Renal pelvis (tissue), 4 donors: ENCODE data around the gene C1RL. TPM values are rescaled to one million over a fixed set of nuclear protein-coding genes. Genes with fewer than 3 reads are reported as not detected.

Experiments
- DNase-seq: peaks from one replicate; pipeline ENCODE4 v3.0.0-alpha.2; 2013
- polyA plus RNA-seq, 3 donors: library from polyadenylated mRNA; unstranded; fragments of 120-200 nt; gene quantifications; one replicate each; pipeline ENCODE4 v1.2.1, GENCODE V29; 2013; ENCODE audit not compliant: insufficient read length in 3 of 3

Gene C1RL
- polyA plus RNA-seq, 3 donors, result 28.4 to 46.9 (median 46.4) TPM

DNA sequence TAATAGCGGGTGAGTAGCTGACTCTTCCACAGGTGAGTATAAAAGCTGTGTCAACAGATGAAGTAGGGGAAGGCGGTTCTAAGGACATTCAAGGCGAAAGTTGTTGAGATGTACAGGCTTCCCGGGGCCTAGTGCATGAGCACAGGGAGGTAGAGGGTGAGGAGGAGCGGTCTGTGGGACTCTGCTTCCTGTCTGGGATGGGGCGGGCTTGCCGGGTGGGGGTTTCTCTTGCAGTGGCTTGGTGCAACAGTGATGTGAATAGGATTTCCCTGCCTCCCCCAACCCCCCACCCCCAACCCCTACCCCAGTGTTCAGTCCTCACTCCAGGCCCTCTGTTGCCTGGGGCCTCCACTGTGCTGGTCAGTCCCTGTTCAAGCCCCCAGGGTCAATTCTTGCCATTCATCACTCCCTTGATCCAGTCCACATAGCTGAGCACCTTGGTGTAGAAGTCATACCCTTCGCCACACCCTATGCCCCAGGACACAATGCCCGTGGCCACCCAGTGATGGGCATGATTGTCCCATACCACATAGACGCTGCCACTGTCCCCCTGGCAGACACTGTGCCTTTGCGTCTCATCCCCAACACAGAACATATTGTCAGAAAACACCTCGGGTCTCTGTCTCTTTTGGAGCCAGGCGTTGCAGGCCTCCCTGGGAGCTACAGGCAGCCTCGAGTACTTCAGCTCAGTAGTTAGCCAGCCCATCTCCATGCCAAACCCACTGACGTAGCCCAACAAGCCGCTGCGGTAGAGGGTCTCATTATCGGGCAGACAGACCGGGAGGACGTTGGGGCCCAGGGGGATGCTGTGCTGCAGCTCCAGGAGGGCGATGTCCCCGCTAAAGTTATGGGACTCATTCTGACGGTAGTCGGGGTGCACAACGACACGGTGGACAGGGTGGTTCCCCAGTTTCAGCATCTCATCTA, 12.7 kb downstream of the C1RL start:
- no peak for DNase-seq

DNA sequence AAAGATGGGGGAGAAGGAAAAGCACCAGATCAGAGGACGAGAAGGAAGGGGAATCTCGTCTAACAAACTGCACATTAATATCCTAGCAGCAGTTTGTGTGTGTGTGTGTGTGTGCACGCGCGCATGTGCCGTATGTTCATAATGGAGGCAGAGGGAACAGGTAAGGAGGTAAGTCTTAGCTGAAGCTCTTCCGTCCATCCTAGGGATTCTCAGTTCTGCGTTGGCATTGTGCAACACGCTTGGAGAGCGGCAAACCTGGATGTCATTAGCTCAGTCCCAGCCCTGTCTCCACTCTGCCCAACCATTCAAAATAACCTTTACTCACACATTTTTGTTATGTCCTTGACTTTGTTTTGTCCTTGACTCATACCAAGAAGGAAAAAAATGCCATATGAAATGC, 15.1 kb downstream of the C1RL start:
- no peak for DNase-seq

DNA sequence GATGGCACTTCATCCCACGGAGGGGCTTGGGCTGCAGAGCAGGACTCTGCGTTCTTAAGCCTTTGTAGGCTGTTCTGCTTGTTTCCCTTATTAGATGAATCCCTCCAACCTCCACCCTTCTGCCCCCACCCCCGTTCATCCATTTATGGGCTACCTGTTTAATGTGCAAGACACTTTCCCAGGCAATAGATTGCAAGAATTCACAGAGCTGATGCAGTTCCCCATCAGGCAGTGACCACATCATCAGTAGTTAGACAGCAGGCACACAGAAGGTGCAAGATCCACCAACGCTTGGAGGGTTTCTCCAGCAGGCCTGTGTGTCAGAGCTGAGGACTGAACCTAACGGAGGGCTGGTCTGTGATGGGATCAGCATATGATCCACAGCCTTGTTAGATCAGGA, 15.5 kb downstream of the C1RL start:
- no peak for DNase-seq

DNA sequence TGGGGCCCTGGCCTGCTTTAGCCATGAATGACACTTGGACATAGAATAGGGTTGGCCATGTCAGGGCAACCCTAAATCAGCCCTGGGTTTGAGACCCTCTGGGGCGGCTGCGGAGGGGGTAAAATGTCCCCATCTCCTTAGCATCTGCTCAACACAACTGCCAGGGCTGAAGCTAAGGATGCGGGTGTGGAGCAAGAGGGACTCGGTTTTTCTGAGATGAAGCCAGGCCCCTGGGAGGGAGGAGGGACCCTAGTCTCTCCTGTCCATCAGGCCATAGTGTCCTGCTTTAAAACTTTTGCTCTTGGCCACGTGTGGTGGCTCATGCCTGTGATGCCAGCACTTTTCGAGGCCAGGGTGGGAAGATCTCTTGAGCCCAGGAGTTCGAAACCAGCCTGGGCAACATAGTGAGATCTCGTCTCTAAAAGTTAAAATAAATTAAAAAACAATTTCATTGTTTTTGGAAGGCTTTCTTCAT, 16.0 kb downstream of the C1RL start:
- no peak for DNase-seq

DNA sequence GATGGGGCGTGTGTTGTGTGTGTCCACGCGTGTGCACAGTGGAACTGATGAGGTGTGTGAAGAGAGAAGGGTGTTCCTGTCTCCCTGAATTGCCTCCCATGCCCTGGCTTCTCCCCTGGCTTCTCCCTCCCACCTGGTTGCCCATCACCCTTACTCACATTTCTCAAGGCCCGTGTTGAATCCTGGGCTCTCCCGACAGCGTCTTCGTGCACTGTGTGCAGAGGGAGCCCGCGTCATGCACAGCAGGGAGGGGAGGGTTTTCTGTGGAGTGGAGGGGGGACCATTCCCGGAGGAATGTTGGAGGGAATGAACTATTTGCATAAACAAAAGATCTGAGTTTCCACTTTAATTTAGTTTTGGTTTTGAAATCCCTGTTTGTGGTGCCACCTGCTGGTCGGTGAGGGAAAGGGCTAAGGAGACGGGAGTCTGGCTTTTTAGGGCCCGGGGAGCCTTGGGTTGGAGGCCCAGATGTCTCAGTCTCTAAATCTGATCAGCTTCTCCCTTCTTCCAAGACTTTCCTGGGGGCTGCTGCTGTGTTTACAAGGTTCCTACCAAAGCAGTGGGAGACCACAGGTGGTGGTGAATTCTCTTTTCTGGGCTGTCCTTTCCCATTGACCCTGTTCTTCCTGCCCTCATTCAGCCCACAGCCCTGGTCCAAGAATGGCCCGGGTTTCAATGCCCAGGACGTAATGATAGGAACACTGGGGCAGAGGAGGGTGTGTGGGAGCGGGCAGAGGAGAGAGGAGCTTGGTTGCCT, 16.6 kb downstream of the C1RL start, which contains the start of gene C1R:
C1R (minus strand) TSS at position 217 of the 757 bp plus-strand sequence; CDS start at position 160, 57 bp downstream.
- peak; percentile 81 for DNase-seq

DNA sequence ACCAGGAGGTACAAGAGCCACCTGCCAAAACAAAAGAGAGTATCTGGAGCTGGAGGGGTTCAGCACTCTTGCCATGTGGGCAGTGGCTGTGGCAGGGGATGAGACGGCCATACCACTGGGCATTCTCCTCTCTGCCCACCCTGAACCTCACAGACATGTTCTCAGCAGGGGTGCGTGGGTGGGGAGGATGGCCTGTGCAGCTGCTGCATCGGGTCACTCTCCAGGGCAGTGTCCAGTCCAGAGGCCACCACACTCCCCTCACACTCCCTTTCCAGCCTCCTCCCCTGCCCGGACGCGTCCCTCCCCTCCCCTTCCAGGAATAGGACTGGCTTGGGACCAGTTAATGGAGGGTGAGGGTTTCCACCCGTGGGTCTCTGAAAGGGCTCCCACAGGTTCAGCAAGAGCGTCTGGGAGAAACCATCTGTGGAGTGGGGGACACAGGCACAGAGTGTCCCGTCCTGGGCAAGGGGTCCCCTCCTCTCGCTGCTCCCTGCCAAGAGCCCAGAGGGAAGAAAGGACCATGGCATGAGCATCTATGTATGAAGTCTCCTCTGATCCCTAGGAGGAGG, 17.3 kb downstream of the C1RL start:
- DNase-seq, result peak; percentile 26

DNA sequence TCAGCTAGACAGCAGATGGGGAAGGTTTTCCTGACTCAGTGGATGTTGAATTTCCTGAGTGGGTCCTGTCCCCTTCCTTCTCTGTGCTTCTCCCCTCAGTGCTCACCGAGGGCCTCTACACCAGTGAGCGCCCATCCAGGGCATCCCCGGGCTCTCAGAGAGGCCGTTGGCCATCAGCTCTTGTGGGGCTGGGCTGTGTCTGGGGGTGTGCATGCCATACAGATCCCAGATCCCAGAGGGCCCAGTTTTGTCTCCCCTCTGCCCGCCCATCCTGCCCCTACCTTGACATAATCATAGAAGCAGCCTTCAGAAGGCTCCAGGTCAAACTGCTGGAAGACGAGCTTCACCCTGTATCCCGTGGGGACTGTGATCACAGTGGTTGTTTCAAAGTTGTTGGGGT, 17.8 kb downstream of the C1RL start:
- DNase-seq, result no peak

DNA sequence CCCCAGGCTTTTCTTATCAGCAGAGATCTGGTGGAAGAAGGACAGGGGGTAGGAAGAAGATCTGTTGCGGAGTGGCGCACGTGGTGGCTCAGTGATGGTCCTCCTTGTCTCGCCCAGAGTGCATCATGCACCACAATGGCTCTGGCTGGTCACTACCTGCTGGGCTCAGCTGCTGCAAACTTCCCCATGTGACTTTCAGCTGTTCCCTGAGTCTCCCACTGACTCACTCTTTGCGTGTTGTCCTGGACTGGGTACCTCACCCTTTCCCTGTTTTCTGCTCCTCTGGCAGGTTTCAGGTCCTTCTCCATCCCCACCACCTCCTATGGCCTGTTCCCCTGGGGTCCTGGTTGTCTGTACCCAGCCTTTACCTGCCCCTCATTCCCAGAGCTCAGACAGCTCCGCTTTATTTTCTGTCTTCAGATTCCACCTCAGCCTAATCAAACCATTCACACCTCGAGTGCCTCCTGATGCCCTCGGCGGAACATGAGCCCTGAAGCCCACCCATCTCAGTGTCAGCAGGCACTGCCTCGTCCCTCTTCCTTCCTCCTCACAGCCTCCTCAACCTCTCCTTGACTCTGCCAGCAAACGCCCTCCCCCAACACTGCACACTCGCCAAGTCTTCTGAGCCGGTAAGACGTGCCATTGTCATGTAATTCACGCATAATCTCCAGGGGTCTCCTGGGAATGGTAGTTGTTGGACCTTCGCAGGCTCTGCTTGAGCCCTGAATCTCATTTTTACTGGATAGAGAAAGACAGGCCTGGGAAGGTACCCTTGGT, 18.6 kb downstream of the C1RL start:
- no peak for DNase-seq

DNA sequence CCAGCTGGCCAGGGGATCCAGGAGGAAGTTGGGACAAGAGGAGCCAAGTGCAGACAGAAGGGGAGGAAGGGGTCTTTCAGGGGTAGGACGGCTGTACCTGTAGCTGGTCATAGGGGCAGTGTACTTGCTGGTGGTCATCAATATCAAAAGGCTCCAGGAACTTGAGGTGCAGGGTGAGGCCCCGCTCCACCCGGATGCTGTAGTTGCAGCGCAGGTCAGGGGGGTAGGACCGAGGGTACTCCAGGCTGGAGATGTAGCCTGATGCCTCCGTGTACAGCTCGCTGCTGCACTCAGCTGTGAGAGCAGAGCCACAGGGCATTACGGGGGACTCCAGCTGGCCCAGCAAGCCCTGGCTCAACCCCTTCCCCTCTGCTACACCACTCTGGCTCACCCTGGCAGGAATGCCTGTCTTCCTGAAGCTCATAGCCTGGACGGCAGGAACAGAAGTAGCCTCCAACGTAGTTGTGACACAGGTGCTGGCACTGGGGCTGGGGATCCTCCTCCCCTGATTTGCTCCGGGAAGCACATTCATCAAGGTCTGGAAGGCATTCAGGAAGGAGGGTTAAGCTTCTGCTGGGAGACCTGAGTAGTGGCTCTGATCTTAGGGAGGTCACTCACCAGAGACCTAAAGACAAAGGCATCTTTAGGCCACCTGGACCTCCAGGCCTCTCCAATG, 19.7 kb downstream of the C1RL start:
- no peak for DNase-seq

DNA sequence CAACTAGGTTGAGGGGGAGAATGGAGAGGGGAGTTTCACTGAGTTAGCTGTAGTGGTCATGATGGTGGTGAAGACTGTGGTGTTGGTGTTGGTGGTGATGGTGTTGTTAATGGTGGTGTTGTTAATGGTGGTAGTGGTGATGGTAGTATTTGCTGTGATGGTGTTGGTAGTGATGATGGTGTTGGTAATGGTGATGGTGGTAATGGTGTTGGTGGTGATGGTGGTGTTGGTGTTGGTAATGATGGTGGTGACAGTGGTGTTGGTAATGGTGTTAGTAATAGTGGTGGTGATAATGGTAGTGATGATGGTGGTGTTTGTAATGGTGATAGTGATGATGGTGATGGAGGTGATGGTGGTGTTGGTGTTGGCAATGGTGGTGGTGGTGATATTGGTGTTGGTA, 25.9 kb downstream of the C1RL start:
- DNase-seq, result no peak

DNA sequence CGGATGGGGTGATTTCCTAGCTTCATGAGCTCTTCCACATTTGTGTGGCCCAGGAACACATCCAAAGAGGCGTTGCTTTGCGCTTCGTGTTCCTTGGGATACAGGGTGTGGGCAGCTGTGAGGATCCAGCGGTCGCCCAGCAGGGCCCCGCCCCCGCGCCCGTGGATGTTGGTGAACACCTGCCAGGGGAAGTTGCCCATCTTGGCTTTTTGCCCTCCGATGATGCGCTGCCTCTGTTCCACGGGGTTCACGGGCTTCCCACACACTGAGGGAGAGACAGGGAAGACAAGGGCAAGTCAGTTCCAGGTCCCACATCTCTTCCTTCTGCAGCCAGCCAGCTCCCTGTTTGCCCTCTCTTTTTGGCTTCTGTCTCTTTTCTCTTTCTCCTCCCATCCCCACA, 28.0 kb downstream of the C1RL start:
- no peak for DNase-seq

DNA sequence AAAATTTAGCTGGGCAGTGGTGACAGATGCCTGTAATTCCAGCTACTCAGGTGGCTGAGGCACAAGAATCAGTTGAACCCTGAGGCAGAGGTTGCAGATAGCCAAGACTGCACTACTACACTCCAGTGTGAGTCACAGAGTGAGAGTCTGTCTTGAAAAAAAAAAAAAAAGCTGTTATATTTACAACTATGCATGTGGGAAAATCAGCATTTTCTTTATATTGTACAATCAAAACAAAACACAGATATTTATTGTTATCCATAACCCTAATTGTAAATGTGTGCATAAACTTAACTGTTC, 29.2 kb downstream of the C1RL start:
- no peak for DNase-seq

DNA sequence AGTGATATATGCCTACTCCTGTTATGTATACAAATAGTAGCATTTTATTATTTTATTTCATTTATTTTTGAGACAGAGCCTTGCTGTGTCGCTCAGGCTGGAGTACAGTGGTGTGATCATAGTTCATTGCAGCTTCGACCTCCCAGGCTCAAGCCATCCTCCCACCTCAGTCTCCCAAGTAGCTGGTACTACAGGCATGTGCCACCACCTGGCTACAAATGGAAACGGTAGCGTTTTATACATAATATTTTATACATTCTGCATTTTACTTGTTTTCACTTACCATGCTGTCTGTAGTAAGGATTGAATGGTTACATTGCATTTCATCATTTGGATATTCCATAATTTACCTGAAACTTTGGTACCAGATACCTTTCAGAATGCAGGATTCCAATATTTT, 30.9 kb downstream of the C1RL start:
- no peak for DNase-seq

DNA sequence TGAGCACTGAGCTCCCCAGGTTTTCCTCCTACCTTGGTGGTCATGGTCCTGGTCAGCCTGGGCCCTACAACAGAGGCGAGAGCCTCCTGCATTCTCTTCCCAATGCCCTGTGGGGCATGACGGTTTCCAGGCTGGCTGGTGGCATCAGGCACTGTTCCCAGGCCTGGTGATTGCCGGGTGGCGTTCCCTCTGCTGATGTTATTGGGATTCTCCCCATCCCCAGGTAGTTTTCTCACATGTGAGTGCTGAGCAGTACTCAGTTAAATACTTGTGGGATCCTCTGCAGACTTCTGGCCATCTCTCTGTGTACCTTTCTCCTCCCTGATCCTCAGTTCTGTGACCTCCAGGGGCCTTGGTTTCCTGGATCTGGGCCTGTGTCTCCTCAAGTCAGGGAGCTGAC, 32.5 kb downstream of the C1RL start:
- no peak for DNase-seq

DNA sequence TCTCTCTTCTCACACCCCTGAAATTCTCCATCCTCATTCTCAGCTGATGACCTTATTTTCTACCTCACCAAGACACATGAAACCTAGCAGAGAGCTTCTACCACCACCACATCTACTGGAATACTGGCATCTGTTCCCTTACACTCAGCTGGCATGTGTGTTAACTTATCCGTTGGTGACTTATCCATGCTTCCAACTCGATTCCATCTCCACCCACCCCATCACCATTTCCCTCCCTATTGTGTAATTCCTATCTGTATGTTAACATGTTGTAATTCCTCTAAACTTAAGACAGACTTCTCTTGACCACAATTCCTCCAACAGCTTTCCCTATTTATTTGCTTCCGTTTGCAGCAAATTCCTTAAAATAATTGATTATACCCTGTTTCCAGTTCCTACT, 33.1 kb downstream of the C1RL start:
- no peak for DNase-seq

DNA sequence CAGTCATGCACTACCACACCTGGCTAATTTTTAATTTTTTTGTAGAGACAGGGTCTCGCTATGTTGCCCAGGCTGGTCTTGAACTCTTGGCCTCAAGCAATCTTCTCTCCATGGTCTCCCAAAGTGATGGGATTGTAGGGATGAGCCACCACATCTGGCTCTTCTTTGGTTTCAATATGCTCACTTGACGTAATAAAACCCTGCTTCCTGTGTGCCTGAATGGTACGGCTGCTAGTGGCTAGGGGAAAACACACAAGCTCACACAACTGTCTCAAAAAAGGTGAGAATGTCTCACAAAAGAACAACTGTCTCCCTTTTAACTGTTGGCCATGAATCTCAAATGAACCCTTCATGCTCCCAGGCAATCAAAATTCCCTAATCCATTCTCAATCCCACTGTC, 33.5 kb downstream of the C1RL start:
- DNase-seq, result no peak

DNA sequence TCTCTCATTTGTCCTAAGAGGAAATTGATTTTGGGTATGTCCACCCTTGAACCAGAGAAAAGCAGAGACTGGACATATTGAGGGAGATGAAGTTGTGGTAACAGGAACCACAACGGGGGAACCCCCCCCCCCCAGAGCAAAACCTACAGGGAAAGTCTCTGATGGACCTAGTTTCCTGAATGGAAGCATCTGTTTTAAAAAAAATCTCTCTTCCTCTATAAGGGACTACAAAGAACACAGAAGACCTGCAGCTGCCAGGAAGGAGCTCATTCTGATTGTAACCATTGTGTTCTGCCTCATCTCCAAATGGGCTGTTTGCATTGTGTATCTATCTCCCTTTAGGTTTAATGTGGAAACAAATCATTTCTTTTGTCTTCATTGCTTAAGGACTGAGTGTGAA, 35.1 kb downstream of the C1RL start:
- DNase-seq, result no peak

DNA sequence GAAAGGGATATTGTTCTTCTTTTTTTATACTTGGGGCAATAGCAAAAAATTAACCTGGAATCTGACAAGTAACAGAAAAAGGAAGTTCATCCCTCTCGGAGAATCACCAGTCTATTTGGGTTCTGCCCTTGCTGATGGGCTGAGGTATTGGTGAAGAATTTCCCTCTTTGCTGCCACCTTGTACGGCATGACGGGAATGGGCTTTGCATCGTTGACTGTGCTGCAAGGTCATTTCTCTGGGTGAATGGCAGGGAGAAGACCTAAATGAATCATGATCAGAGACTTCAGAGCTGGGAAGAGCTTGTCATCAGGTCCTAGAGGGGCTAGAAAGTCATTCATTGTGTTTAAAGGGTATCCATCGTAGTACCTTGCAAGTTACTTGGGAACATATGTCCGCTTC, 36.5 kb downstream of the C1RL start:
- no peak for DNase-seq

DNA sequence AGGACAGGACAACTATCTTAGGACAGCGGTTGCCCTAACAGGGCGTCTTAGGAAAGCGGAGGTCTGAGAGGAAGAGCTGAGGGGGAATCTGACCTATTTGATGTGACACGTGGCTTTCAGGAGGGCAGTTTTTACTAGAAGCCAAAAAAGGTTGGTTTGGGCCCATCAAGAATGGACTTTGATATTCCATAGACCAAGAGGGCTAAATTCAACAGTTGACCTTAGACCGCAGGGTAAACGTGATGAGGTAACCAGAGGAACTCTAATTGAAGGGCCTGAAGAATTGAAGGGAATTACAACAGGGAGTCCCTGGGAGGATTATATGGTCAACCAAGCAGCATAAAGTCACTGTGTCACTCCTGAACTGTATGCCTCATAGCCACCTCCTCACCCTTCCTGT, 37.0 kb downstream of the C1RL start:
- DNase-seq, result no peak

DNA sequence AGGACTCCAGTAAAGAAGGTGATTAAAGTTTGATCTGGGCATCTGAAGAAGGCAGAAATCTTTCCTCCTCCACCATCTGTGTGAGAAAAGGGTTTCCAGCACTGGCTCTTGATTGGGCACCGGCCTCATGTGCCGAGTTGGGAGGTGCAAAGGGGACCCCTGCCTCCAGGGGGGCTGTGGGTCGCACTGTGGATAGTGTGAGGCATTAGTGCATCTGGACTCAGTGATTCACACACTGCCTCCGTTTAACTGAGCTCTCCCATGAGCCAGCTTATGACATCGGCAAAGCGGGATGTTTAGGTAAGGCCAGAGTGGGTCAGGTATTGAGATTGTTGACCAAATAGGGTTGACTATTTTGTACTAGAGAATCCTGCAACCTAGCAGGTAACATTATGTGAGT, 39.6 kb downstream of the C1RL start:
- no peak for DNase-seq

DNA sequence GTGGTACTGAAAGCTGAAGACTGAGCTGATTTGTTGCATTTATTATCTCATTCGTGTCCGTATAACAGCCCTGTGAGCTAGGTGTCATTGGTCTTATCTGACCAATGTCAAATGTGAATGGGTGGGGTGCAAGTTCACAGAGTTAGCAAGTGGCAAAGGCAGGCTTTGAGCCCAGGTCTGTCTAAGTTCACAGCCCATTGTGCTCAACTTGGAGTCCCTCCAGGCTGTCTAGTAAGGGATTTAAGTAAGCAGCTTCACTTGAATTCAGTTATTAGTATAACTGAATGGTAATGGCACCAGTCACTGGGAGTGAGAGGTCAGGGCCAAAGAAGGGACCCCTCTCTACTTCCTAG, 40.0 kb downstream of the C1RL start:
- DNase-seq, result no peak
